NB4 (cell line): ENCODE data around the gene LRRC4C.

ENCODE experiments used
- POLR2A ChIP-seq: IDR thresholded peaks from 2 replicates; pipeline ENCODE4 v1.6.1; 2011; ENCODE audit warnings: mild to moderate bottlenecking; ENCODE audit not compliant: insufficient read length; ENCODE audit errors: extremely low read depth
- TF ChIP-seq, protein P1 (sequence below): IDR thresholded peaks from one replicate; pipeline ENCODE4 v1.5.1; 2012; ENCODE audit warnings: low read depth, low read length

DNA sequence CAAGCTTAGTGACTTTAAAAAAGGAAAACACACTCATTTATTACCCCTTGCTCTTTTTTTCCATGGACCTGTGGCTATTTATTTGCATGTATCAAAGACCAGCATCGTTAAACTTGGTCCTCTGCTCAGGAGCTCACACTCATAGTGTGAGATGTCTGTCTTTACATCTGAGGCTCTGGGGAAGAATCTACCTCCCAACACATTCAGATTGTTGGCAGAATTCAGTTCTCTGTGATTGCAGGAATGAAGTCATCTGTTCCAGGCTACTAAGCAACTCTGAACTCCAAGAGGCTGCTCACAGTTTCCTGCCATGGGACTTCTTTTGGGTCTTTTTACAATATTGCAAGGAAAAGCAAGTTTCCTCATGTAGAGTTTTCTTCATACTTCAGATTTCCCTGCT lies 138.8 kb downstream of the LRRC4C start:
- TF ChIP-seq, protein P1, sequence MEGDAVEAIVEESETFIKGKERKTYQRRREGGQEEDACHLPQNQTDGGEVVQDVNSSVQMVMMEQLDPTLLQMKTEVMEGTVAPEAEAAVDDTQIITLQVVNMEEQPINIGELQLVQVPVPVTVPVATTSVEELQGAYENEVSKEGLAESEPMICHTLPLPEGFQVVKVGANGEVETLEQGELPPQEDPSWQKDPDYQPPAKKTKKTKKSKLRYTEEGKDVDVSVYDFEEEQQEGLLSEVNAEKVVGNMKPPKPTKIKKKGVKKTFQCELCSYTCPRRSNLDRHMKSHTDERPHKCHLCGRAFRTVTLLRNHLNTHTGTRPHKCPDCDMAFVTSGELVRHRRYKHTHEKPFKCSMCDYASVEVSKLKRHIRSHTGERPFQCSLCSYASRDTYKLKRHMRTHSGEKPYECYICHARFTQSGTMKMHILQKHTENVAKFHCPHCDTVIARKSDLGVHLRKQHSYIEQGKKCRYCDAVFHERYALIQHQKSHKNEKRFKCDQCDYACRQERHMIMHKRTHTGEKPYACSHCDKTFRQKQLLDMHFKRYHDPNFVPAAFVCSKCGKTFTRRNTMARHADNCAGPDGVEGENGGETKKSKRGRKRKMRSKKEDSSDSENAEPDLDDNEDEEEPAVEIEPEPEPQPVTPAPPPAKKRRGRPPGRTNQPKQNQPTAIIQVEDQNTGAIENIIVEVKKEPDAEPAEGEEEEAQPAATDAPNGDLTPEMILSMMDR, result no peak
- TF ChIP-seq POLR2A, result no peak
